ENCODE measurements around the gene RETN. TPM values are rescaled to one million over a fixed set of nuclear protein-coding genes. Genes with fewer than 3 reads are reported as not detected.

Gene RETN
- polyA plus RNA-seq, 1 experiment, result not detected

DNA sequence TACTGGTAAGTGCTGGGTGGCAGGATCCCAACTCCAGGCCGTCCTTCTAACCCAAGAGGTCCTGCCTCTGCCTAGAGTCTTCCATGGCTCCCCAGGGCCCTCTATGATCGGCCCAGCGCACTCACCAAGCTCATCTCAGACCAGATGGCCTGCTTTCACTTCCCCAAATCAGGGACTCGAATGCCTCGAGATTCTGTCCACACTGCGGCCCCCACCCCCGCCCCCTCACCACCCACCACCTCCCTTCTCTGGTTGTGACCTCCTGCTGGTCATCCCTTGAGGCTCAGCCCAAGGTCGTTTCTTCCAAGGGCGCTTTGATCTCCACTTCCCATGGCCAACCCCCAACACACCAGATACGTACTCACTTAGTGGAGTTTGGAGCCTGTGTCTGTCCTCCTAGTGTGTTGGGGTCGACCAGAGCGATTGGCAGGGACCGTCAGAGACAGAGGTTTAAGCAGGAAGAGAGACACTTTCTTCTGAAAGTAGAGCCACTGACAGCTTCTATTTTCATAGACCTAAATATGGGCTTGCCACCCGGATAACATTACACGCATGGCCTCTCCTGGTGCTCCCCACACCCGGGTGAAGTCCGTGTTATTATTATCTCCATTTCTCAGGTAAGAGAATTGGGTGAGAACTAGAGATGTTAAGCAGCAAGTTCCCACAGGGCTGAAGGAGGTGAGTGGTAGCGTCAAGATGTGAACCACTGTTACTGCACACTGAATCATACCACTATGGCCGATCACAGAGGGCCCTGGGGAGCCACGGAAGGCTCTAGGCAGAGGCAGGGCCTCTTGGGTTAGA, 33.0 kb downstream of the RETN start, which contains the start of gene FCER2:
Gene FCER2, minus strand, starts transcription at position 478 of the 804 bp plus-strand sequence. CDS start 2,371 bp downstream, outside the sequence.
- H3K9me3 ChIP-seq (ENCODE audit: control insufficient read depth, insufficient read depth, low read length), result no peaks in the 10 kb centered on the region
- no peak within 1 kb of the TSS for H3K4me3 ChIP-seq (ENCODE audit: low read depth, low read length)
- POLR2A ChIA-PET, result no interaction called here
- TF ChIP-seq, protein P1, sequence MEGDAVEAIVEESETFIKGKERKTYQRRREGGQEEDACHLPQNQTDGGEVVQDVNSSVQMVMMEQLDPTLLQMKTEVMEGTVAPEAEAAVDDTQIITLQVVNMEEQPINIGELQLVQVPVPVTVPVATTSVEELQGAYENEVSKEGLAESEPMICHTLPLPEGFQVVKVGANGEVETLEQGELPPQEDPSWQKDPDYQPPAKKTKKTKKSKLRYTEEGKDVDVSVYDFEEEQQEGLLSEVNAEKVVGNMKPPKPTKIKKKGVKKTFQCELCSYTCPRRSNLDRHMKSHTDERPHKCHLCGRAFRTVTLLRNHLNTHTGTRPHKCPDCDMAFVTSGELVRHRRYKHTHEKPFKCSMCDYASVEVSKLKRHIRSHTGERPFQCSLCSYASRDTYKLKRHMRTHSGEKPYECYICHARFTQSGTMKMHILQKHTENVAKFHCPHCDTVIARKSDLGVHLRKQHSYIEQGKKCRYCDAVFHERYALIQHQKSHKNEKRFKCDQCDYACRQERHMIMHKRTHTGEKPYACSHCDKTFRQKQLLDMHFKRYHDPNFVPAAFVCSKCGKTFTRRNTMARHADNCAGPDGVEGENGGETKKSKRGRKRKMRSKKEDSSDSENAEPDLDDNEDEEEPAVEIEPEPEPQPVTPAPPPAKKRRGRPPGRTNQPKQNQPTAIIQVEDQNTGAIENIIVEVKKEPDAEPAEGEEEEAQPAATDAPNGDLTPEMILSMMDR (IDR thresholded peaks at IDR 0.05; ENCODE audit: low read depth, low read length), result no peak
- DNase-seq (ENCODE audit: low read depth, low spot score), result no peak
- CTCF ChIA-PET, result interaction anchor here (1.3 kb wide), 1 partner anchor 21 kb away, joined by 3 read pairs; the partner anchor contains the start of gene TRAPPC5
- no peak within 1 kb of the TSS for H3K27ac ChIP-seq (ENCODE audit: low read depth, low read length)
- peaks cover 4% of the 10 kb centered on the region for H3K27me3 ChIP-seq (ENCODE audit: control insufficient read depth, insufficient read depth, low read length)

DNA sequence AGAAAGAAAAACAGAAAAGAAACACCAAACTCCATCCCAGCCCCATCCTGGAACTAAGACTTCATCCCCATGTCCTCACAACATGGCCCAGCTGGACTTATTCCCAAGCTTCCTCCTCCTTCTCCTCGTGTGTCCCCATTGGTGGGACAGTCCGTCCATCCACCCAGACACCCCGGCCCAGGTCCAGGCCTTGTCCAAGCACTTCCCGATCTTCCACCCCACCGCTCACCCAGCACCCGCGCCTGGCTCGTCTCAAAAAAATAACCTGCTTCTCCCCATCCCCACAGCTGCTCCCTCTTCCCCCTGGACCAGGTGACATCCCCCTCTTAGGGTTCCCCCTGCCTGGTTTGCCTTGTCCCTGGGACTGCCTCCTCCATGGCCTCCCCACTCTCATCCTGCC, 34.5 kb downstream of the RETN start:
- POLR2A ChIA-PET, result no interaction called here

DNA sequence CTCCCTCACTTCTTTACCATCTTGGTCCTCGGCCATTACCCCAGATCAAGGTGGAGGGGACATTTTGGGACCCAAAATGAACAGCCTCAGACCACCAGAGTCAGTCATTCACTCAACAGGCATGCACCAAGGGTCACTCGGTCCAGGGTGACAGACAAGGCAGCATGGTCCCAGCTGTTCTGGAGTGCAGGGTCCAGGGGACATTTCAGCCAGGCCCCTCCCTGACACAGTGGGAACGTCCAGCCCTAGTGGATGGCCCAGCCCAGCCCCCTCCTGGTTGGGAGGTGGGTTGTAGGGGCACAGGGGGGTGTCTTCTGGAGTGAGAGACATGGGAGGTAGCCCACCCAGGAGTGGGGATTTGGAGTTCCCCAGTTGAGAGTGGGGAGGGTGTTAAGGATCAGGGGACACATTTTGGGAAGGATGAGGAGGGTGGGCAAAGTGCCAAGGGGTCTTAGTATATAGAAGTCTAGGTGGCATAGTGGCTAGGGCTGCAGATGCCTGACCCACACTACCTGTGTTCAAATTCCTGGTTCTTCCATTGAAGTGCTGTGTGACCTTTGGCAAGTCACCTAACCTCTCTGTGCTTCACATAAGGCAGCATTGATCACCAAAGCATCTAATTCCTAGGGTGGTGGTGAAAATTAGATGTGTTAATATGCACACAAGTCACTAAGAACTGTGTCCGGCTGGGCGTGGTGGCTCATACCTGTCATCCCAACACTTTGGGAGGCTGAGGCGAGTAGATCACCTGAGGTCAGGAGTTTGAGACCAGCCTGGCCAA, 35.6 kb downstream of the RETN start:
- Histone ChIP-seq H3K4me3 (ENCODE audit: low read depth, low read length) (no peak overlapping the region), H3K27me3 (ENCODE audit: control insufficient read depth, insufficient read depth, low read length) (no peaks in the 10 kb centered on the region), H3K9me3 (ENCODE audit: control insufficient read depth, insufficient read depth, low read length) (no peaks in the 10 kb centered on the region), H3K27ac (ENCODE audit: low read depth, low read length) (no peak overlapping the region)
- ChIA-PET POLR2A (no interaction called here), CTCF (no interaction called here)
- no peak for DNase-seq (ENCODE audit: low read depth, low spot score)
- TF ChIP-seq, protein P1 (IDR thresholded peaks at IDR 0.05; ENCODE audit: low read depth, low read length), result no peak

More for the DNA sequence above, 34.5 kb downstream of the RETN start:
- CTCF ChIA-PET, result interaction anchor here (0.7 kb wide), 1 partner anchor 23 kb away, joined by 4 read pairs; no protein-coding TSS in a partner anchor
- no peak for DNase-seq (ENCODE audit: low read depth, low spot score)
- H3K27me3 ChIP-seq (ENCODE audit: control insufficient read depth, insufficient read depth, low read length), result peaks cover 3% of the 10 kb centered on the region
- H3K27ac ChIP-seq (ENCODE audit: low read depth, low read length), result no peak overlapping the region
- TF ChIP-seq, protein P1 (IDR thresholded peaks at IDR 0.05; ENCODE audit: low read depth, low read length), result no peak
- no peaks in the 10 kb centered on the region for H3K9me3 ChIP-seq (ENCODE audit: control insufficient read depth, insufficient read depth, low read length)
- H3K4me3 ChIP-seq (ENCODE audit: low read depth, low read length), result no peak overlapping the region

DNA sequence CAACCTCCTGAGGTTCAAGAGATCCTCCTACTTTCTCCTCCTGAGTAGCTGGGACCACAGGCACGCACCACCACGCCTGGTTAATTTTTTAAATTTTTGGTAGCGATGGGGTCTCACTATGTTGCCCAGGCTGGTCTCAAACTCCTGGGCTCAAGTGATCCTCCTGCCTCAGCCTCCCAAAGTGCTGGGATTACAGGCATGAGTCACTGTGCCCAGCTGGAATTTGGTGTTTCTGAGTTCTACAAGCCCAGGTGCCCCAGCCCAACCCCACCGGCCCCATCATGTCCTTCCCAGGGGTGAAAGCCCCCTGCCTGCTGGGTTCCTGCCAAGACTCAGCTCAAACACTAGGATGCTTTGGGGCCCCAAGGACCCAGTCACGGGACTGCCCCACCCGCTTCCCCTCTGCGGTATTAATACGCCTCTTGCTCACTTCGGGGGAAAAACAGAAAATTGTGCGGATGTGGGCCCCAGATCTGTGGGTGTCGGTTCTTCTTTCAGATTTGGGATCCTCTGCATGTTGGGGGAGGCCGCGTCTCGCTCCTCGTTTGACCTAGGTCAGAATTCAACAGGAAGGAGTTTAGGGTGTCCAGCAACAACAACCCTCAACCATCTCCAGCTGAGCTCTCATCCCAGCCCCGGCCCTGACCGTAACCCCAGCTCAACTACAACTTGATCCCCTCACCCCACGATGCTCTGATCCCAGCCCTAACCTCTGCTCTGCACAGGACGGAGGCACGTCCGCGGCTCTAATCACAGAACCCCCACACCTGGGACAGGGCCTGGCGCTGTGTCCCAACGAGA, 36.7 kb downstream of the RETN start:
- no peak for DNase-seq (ENCODE audit: low read depth, low spot score)
- H3K4me3 ChIP-seq (ENCODE audit: low read depth, low read length), result no peak overlapping the region
- CTCF ChIA-PET, result no interaction called here
- no peak overlapping the region for H3K27ac ChIP-seq (ENCODE audit: low read depth, low read length)
- TF ChIP-seq, protein P1 (IDR thresholded peaks at IDR 0.05; ENCODE audit: low read depth, low read length), result no peak
- H3K27me3 ChIP-seq (ENCODE audit: control insufficient read depth, insufficient read depth, low read length), result peaks cover 7% of the 10 kb centered on the region
- POLR2A ChIA-PET, result no interaction called here
- no peaks in the 10 kb centered on the region for H3K9me3 ChIP-seq (ENCODE audit: control insufficient read depth, insufficient read depth, low read length)

All from AG04450 (cell line).